ENCODE data around the gene C2CD2.

The C2CD2 gene

DNA sequence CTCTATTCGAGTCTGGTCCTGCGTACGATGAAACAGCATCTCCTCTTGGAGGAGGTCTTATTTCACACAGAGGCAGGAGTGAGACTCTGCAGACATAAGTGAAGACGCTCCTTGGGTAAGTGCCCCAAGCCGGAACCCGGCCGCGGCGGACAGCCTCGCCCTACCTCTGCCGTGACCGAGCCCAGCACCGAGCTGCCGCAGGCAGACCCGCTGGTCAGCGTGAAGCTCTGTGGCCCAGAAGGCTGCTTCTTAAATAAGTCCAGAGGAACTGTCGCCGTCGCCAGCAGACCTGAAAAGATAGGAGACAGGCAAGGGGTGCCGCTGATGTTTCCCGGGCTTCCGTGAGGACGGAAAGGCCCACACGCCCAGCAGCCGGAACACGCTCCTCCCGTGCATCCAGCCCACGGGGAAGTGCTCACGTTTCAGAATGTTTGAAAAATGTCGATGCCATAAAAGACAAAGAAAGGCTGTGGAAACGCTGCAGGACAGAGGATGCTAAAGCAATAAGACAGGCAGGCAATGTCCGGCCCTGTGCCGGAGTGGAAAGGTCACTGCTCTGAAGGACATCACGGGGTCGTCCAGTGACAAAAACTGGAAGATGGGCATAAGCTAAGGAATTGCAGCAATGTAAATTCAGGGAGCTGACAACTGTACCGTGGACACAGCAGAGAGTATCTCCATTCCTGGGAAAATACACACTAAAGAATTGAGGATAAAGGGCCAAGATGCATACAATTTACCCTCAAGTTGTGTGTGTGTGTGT, 46.1 kb downstream of the C2CD2 start:
- no peak overlapping the region for H2AFZ ChIP-seq (ENCODE audit: low read length)
- no peaks in the 10 kb centered on the region for H3K9me3 ChIP-seq (ENCODE audit: low read length)
- TF ChIP-seq, protein P1, sequence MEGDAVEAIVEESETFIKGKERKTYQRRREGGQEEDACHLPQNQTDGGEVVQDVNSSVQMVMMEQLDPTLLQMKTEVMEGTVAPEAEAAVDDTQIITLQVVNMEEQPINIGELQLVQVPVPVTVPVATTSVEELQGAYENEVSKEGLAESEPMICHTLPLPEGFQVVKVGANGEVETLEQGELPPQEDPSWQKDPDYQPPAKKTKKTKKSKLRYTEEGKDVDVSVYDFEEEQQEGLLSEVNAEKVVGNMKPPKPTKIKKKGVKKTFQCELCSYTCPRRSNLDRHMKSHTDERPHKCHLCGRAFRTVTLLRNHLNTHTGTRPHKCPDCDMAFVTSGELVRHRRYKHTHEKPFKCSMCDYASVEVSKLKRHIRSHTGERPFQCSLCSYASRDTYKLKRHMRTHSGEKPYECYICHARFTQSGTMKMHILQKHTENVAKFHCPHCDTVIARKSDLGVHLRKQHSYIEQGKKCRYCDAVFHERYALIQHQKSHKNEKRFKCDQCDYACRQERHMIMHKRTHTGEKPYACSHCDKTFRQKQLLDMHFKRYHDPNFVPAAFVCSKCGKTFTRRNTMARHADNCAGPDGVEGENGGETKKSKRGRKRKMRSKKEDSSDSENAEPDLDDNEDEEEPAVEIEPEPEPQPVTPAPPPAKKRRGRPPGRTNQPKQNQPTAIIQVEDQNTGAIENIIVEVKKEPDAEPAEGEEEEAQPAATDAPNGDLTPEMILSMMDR (IDR thresholded peaks at IDR 0.05; ENCODE audit: low read length) = no peak
- no peak for TF ChIP-seq EZH2 (IDR thresholded peaks at IDR 0.05; ENCODE audit: borderline replicate concordance, low read length)
- H3K27me3 ChIP-seq (ENCODE audit: insufficient read depth, low read length) = 0 out of 2 replicates have a peak, but pooled peaks cover 7% of the 10 kb centered on the region
- H4K20me1 ChIP-seq (ENCODE audit: insufficient read depth, low read length) = no peaks in the 10 kb centered on the region
- H3K9ac ChIP-seq (ENCODE audit: low read length) = no peak overlapping the region
- H3K36me3 ChIP-seq (ENCODE audit: insufficient read depth, low read length) = no peaks in the 10 kb centered on the region
- no peaks in the 10 kb centered on the region for H3F3A ChIP-seq (ENCODE audit: insufficient read depth, low read length)
- no peak overlapping the region for H3K4me3 ChIP-seq (ENCODE audit: low read depth, low read length, poor library complexity, severe bottlenecking)
- H3K27ac ChIP-seq (ENCODE audit: low read depth, low read length, poor library complexity, severe bottlenecking) = no peak overlapping the region
- no peaks in the 10 kb centered on the region for H3K9me2 ChIP-seq (ENCODE audit: low read depth, low read length)
- no peaks in the 10 kb centered on the region for H3K4me1 ChIP-seq (ENCODE audit: insufficient read depth, low read length, severe bottlenecking)
- no peaks in the 10 kb centered on the region for H3K79me2 ChIP-seq (ENCODE audit: insufficient read depth, low read length)
- H3K4me2 ChIP-seq (ENCODE audit: low read length) = no peak overlapping the region

DNA sequence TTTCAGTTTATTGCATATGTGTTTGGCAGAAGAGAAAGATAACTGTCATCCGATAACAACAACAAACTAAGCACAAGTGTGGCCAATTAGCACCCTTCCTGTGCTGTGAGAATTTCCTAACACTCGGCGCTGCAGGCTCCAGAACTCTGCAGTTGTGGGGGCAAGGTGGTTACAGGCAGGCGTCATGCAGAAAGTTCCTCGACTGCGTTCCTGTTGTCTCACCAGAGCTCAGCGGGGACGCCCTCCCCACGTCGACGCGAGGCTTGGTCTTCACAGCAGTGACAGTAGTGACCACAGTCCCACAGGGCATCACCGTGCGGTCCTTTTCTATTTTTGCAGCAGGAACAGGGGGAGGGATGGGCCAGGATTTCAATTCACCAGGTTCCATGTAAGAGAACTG, 47.0 kb downstream of the C2CD2 start:
- no peak overlapping the region for H3K4me3 ChIP-seq (ENCODE audit: low read depth, low read length, poor library complexity, severe bottlenecking)
- no peak overlapping the region for H3K4me2 ChIP-seq (ENCODE audit: low read length)
- H3K36me3 ChIP-seq (ENCODE audit: insufficient read depth, low read length) = no peaks in the 10 kb centered on the region
- H3K4me1 ChIP-seq (ENCODE audit: insufficient read depth, low read length, severe bottlenecking) = no peaks in the 10 kb centered on the region
- H3K79me2 ChIP-seq (ENCODE audit: insufficient read depth, low read length) = no peaks in the 10 kb centered on the region
- H4K20me1 ChIP-seq (ENCODE audit: insufficient read depth, low read length) = no peaks in the 10 kb centered on the region
- 0 out of 2 replicates have a peak, but pooled peaks cover 9% of the 10 kb centered on the region for H3K27me3 ChIP-seq (ENCODE audit: insufficient read depth, low read length)
- no peaks in the 10 kb centered on the region for H3K9me2 ChIP-seq (ENCODE audit: low read depth, low read length)
- H3K9me3 ChIP-seq (ENCODE audit: low read length) = no peaks in the 10 kb centered on the region
- H3F3A ChIP-seq (ENCODE audit: insufficient read depth, low read length) = no peaks in the 10 kb centered on the region
- H3K9ac ChIP-seq (ENCODE audit: low read length) = no peak overlapping the region
- no peak overlapping the region for H3K27ac ChIP-seq (ENCODE audit: low read depth, low read length, poor library complexity, severe bottlenecking)
- H2AFZ ChIP-seq (ENCODE audit: low read length) = no peak overlapping the region
- TF ChIP-seq, protein P1 (IDR thresholded peaks at IDR 0.05; ENCODE audit: low read length) = no peak
- no peak for TF ChIP-seq EZH2 (IDR thresholded peaks at IDR 0.05; ENCODE audit: borderline replicate concordance, low read length)

DNA sequence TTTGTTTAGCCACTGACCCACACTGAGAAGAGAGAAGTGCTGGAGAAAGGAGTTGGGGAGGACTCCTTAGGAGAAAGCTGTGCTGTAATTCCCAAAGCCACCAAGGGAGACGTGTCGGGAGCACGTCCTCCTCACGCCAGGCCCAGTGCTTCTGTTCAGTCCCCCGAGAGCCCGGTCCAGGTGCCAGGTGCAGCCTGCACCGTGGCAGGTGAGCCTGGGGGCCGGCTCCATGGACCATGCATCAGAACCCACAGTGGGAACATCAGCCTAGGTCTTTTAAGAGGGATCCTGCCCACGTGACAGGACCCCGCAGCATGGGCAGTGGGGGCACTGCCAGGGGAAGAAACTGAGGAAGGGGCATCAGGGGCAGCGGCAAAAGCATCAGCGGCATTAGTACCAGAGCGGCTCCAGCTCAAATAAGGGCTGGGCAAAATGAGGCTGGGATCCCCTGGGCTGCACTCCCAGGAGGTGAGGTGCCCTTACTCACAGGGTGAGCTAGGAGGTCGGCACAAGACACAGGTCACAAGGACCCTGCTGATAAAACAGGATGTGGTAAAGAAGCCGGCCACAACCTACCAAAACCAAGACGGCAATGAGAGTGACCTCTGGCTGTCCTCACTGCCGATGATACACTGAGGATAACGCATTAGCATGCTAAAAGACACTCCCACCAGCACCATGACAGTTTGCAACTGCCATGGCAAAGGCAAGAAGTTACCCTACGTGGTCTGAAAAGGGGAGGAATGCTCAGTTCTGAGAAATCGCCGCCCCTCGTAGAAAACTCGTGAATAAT, 50.1 kb downstream of the C2CD2 start:
- H3K36me3 ChIP-seq (ENCODE audit: insufficient read depth, low read length) = no peaks in the 10 kb centered on the region

More for the DNA sequence above, 50.1 kb downstream of the C2CD2 start:
- Histone ChIP-seq H3F3A (ENCODE audit: insufficient read depth, low read length) (no peaks in the 10 kb centered on the region), H3K27ac (ENCODE audit: low read depth, low read length, poor library complexity, severe bottlenecking) (no peak overlapping the region), H2AFZ (ENCODE audit: low read length) (no peak overlapping the region), H3K9ac (ENCODE audit: low read length) (no peak overlapping the region), H3K79me2 (ENCODE audit: insufficient read depth, low read length) (no peaks in the 10 kb centered on the region), H3K4me2 (ENCODE audit: low read length) (no peak overlapping the region), H3K4me3 (ENCODE audit: low read depth, low read length, poor library complexity, severe bottlenecking) (no peak overlapping the region), H4K20me1 (ENCODE audit: insufficient read depth, low read length) (no peaks in the 10 kb centered on the region), H3K27me3 (ENCODE audit: insufficient read depth, low read length) (peaks cover 9% of the 10 kb centered on the region; the same call in 1 of the 2 replicates), H3K4me1 (ENCODE audit: insufficient read depth, low read length, severe bottlenecking) (peaks cover 5% of the 10 kb centered on the region), H3K9me2 (ENCODE audit: low read depth, low read length) (no peaks in the 10 kb centered on the region), H3K9me3 (ENCODE audit: low read length) (no peaks in the 10 kb centered on the region)
- TF ChIP-seq EZH2 (IDR thresholded peaks at IDR 0.05; ENCODE audit: borderline replicate concordance, low read length) = no peak
- TF ChIP-seq, protein P1 (IDR thresholded peaks at IDR 0.05; ENCODE audit: low read length) = no peak
